Tibial nerve (tissue), 4 donors: Measurements from ENCODE around the gene NKG7. TPM values are rescaled to one million over a fixed set of nuclear protein-coding genes. Genes with fewer than 3 reads are reported as not detected.

Experiments
- DNase-seq, 2 donors: peaks; one replicate each; pipeline ENCODE4 v3.0.0-alpha.2; 2019; ENCODE audit warnings: low spot score in 2 of 2
- H3K27ac ChIP-seq, 4 donors: fragments of 200-600 bp; sonication (generic) in 3 of 4; one replicate each; pipeline ENCODE4 v1.5.1; 2017 to 2019; ENCODE audit warnings: mild to moderate bottlenecking in 1 of 4
- H3K27me3 ChIP-seq, 2 donors: fragments of 200-600 bp; sonication (generic) in 1 of 2; one replicate each; pipeline versions ENCODE4 v1.5.1 to v1.6.0; 2017 to 2019
- H3K36me3 ChIP-seq, 3 donors: fragments of 200-600 bp; sonication (generic); one replicate each; pipeline ENCODE4 v1.5.1; 2018 to 2019
- H3K4me1 ChIP-seq, 4 donors: fragments of 200-600 bp; sonication (generic) in 3 of 4; one replicate each; pipeline ENCODE4 v1.5.1; 2017 to 2019
- H3K4me3 ChIP-seq, 4 donors: fragments of 200-600 bp; sonication (generic) in 3 of 4; one replicate each; pipeline ENCODE4 v1.5.1; 2017 to 2019; ENCODE audit warnings: mild to moderate bottlenecking in 1 of 4, moderate library complexity in 1 of 4
- H3K9me3 ChIP-seq, 4 donors: fragments of 200-600 bp; sonication (generic) in 3 of 4; one replicate each; pipeline ENCODE4 v1.5.1; 2017 to 2019
- EP300 ChIP-seq, 2 donors: sonication (generic); formaldehyde crosslinking; IDR thresholded peaks; one replicate each; pipeline ENCODE4 v1.6.1; 2017; ENCODE audit warnings: antibody characterized with exemption in 2 of 2, mild to moderate bottlenecking in 1 of 2
- POLR2A ChIP-seq, 2 donors: fragments of 450-650 bp; IDR thresholded peaks; one replicate each; pipeline ENCODE4 v1.6.1; 2017; ENCODE audit warnings: antibody characterized with exemption in 2 of 2, mild to moderate bottlenecking in 2 of 2, moderate library complexity in 2 of 2
- WGBS, 2 donors: methylation state at CpG; one replicate each; pipeline ENCODE4 v1.1.5; 2018; 5-methylcytosine and 5-hydroxymethylcytosine counted together
- total RNA-seq, 4 donors: library from RNA; depleted of rRNA; stranded (reverse); fragments of >200 nt; gene quantifications; one replicate each; pipeline ENCODE4 v1.1.0, GENCODE V29; 2016
- TF ChIP-seq, protein P1 (sequence below), 5 experiments: fragments of 200-600 bp in 3 of 5; fragments of 450-650 bp in 2 of 5; sonication (generic) in 3 of 5; IDR thresholded peaks; one replicate each; pipeline ENCODE4 v1.5.1; 2016 to 2019; ENCODE audit warnings: antibody characterized with exemption in 5 of 5, mild to moderate bottlenecking in 3 of 5, moderate library complexity in 2 of 5

Gene NKG7
- total RNA-seq, 4 donors from 2014 or later = 3.6 to 3.9 TPM; not detected in 2

DNA sequence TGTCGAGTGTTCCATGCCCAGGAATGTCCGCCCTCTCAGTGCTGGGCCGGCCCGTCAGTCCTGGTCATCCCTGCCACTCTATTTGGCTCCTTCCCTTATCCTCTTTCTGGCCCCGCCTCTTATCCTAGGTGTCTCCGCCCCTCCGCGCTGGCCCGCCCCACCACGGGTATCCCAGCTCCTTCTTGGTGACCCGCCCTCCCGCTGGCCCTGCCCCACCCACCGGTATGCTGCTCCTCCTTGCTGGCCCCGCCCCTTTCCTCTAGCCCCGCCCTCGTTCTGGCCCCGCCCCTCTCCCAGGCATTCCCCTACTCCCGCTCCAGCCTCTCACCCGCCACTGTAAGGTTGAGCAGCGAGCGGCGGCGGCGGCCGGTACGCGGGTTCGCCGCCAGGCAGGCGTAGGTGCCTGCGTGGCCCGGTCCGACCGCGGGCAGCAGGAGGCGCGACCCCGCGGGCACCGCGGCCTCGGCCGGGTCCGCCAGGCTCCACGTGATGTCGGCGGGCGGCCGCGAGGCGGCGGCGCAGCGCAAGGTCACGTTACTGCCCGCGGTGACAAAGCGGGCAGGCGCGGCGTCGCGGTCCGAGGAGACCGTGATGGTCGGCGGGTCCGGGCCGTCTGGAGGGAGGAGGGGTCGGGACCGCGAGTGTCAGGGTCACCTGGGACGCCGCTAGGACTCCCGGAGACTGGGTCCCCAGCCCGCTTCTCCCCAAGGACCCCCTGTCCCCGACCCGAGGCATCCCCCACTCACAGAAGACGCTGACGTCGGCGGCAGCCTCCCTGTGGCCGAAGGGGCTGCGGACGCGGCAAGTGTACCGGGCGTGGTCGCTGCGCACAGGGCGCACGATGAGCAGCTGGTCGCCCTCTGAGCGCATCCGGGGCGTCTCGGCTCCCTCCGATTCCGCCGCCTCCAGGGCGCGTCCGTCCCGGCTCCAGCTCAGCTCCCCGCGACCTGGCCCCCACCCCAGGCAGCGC, 32.5 kb downstream of the NKG7 start:
- TF ChIP-seq POLR2A (IDR thresholded peaks at IDR 0.05) = peak; percentile 75 to 91
- TF ChIP-seq, protein P1, sequence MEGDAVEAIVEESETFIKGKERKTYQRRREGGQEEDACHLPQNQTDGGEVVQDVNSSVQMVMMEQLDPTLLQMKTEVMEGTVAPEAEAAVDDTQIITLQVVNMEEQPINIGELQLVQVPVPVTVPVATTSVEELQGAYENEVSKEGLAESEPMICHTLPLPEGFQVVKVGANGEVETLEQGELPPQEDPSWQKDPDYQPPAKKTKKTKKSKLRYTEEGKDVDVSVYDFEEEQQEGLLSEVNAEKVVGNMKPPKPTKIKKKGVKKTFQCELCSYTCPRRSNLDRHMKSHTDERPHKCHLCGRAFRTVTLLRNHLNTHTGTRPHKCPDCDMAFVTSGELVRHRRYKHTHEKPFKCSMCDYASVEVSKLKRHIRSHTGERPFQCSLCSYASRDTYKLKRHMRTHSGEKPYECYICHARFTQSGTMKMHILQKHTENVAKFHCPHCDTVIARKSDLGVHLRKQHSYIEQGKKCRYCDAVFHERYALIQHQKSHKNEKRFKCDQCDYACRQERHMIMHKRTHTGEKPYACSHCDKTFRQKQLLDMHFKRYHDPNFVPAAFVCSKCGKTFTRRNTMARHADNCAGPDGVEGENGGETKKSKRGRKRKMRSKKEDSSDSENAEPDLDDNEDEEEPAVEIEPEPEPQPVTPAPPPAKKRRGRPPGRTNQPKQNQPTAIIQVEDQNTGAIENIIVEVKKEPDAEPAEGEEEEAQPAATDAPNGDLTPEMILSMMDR (IDR thresholded peaks at IDR 0.05) = peak; percentile 20 to 92 (median 50)
- peak in 1 of 2 donors; percentile 80 for TF ChIP-seq EP300 (IDR thresholded peaks at IDR 0.05)
- WGBS, 2 donors = 1% methylated on average over 21 to 72 of the region's 107 CpGs
- Histone ChIP-seq H3K36me3 (peaks cover 0 to 6% (median 0%) of the 10 kb centered on the region in 3 donors), H3K27ac (peak overlapping the region; percentile 77 to 91 (median 86)), H3K4me1 (peaks cover 0 to 28% (median 11%) of the 10 kb centered on the region in 4 donors), H3K9me3 (no peaks in the 10 kb centered on the region), H3K27me3 (no peaks in the 10 kb centered on the region), H3K4me3 (peak overlapping the region; percentile 55 to 73 (median 66))
- DNase-seq = peak; percentile 98

DNA sequence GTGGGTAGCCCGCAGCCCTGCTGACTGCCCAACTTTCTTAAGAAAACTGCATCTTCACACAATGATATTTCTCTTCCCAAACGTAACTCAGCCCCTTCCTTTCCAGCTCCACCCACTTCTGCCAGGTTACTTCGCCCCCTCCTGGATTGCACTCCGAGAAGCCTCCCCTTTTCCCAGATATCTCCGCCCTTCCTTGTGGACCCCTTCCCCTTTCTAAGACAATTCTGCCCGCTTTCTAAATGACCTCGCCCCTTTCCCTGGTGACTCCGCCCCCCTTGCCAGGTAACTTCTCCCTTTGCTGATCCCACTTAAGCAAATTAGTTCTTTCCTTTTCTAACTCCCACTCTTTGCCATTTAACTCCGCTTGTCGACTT, 33.2 kb downstream of the NKG7 start:
- no peak for DNase-seq
- no peaks in the 10 kb centered on the region for H3K9me3 ChIP-seq
- TF ChIP-seq EP300 (IDR thresholded peaks at IDR 0.05) = no peak
- 0 to 1% methylated on average over 10 of the region's 10 CpGs for WGBS, 2 donors
- H3K27ac ChIP-seq = peak overlapping the region; percentile 65 to 90 (median 75)
- H3K4me3 ChIP-seq = peak overlapping the region; percentile 44 to 73 (median 58)
- H3K36me3 ChIP-seq = no peaks in the 10 kb centered on the region
- H3K4me1 ChIP-seq = peaks cover 0 to 28% (median 11%) of the 10 kb centered on the region in 4 donors
- no peaks in the 10 kb centered on the region for H3K27me3 ChIP-seq

DNA sequence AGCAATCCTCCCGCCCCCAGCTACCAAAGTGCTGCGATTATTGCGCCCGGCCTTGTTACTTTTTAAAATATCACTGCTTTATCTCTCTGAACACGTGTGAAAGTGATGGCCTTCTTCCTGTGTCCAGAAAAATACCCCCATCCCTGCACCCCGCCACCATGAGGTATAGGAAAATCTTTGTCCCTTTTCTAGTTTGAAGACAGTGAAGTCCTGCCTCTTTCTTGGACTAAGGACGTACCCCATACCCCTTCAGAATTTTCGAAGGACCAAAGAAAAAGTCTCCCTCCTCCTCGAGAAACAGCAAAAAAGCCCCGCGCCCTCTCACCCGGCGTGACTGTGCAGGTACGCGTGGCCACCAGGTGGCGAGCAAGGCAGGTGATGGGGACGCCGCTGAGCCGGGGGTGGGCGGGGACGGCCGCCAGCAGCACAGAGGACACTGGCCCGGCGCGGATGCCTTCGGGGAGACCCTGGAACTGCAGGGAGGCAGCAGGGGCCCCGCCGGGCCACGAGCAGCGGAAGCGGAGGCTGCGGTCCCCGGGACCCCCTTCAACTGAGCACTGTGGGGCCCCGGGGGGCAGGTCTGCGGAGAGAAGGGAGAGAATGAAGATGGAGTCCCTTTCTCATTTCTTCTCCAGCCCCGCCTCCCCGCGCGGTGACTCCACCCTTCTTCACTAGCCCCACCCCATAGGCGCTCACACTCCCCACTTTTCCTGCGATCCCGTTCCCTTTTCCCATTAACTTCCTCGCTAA, 33.7 kb downstream of the NKG7 start:
- TF ChIP-seq EP300 (IDR thresholded peaks at IDR 0.05) (peak in 1 of 2 donors; percentile 28), POLR2A (IDR thresholded peaks at IDR 0.05) (no peak)
- TF ChIP-seq, protein P1 (IDR thresholded peaks at IDR 0.05) = peak; percentile 87 to 93 (median 91)
- Histone ChIP-seq H3K36me3 (peaks cover 0 to 4% (median 0%) of the 10 kb centered on the region in 3 donors), H3K27ac (peak overlapping the region; percentile 65 to 90 (median 75)), H3K4me1 (peaks cover 0 to 28% (median 11%) of the 10 kb centered on the region in 4 donors), H3K27me3 (no peaks in the 10 kb centered on the region), H3K9me3 (no peaks in the 10 kb centered on the region), H3K4me3 (peak overlapping the region; percentile 44 to 73 (median 58))
- DNase-seq = peak; percentile 70 to 86
- WGBS, 2 donors = 5 to 7% methylated on average over 43 of the region's 43 CpGs

DNA sequence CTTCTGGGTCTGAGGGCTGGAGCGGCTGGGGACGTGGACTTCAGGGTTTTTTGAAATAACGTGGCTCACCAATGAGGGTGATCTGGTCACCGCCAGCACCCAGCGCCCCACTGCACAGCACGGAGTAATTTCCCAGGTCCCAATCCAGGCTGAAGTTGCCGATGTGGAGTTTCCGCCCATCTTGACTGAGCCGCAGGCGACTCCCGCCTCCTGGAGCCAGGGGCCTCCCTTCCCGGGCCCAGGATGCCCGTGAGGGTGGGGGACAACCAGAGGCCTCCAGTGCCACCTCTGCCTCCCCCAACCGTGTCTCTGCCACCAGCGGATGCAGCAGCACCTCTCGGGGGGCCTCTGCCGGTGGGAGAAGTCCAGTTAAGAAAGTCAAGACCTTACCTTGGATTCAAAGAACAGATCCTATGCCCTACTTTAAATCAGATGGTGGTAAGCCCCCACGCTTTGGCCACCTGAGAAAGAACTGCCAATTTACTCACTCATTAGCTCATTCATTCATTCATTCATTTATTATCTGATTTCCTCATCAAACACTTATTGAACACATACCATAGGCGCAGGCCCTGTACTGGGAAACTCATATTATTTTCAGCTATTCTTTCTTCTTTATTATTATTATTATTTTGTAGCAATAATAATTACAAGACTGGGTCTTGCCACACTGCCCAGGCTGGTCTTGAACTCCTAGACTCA, 34.4 kb downstream of the NKG7 start:
- Histone ChIP-seq H3K4me1 (peaks cover 0 to 28% (median 11%) of the 10 kb centered on the region in 4 donors), H3K36me3 (peaks cover 0 to 5% (median 0%) of the 10 kb centered on the region in 3 donors), H3K9me3 (no peaks in the 10 kb centered on the region), H3K4me3 (peak overlapping the region in 1 of 4 donors; percentile 44), H3K27ac (peak overlapping the region; percentile 65 to 90 (median 75)), H3K27me3 (no peaks in the 10 kb centered on the region)
- no peak for TF ChIP-seq EP300 (IDR thresholded peaks at IDR 0.05)
- no peak for TF ChIP-seq POLR2A (IDR thresholded peaks at IDR 0.05)
- TF ChIP-seq, protein P1 (IDR thresholded peaks at IDR 0.05) = no peak
- no peak for DNase-seq
- 85 to 87% methylated on average over 15 to 17 of the region's 19 CpGs for WGBS, 2 donors
